ENCODE measurements around the gene TCEAL3. TPM values are rescaled to one million over a fixed set of nuclear protein-coding genes. Genes with fewer than 3 reads are reported as not detected.

TCEAL3 gene, protein sequence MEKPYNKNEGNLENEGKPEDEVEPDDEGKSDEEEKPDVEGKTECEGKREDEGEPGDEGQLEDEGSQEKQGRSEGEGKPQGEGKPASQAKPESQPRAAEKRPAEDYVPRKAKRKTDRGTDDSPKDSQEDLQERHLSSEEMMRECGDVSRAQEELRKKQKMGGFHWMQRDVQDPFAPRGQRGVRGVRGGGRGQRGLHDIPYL
- total RNA-seq, result 4.6 and 12.9 TPM in 2 replicates

DNA sequence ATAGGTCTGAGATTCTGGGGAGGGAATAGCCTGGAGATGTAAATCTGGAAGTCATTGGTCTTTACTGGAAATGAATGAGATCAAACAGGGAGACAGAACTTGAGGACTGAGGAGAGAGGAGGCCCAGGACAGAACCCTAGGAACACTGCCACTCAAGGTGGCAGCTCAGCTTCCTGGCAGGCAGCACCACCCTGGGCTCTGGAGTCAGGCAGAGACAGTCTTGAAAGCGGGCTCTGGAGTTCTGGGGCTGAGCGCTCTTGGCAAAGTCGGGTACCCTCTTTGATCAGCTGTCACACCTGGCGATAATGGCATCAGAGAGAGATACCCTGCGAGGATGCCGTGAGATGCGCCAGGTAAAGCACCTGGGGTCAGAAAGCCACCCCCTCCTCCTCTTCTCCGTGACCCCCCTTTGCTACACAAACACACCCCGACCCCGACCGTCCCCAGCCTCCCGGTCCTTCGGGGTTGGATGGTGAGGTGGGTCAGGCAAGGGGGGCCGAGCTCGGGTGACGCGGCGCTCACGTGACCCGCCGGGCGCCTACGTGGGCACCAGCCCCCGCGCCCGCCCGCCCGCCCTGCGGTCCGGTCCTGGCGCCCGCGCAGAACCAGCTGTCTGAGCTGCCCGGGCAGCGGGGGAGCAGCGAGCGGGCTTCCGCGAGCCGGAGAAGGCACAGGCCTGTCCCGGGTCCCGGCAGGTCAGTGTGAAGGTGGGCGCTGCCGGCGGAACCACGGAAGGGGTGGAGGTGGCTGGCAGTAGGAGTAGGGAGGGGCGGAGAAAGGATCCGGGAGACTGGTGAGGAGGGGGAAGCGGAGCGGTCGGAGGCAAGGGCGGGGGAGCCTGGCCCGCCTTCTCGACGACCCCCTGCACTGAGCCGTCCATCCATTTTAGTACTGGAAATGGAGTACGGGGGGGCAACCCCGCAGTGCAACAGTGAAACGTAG, at the start of gene TCEAL3:
TCEAL3 (plus strand) TSS at position 600 of the 942 bp plus-strand sequence. CDS start 1,102 bp downstream, outside the sequence.

DNA sequence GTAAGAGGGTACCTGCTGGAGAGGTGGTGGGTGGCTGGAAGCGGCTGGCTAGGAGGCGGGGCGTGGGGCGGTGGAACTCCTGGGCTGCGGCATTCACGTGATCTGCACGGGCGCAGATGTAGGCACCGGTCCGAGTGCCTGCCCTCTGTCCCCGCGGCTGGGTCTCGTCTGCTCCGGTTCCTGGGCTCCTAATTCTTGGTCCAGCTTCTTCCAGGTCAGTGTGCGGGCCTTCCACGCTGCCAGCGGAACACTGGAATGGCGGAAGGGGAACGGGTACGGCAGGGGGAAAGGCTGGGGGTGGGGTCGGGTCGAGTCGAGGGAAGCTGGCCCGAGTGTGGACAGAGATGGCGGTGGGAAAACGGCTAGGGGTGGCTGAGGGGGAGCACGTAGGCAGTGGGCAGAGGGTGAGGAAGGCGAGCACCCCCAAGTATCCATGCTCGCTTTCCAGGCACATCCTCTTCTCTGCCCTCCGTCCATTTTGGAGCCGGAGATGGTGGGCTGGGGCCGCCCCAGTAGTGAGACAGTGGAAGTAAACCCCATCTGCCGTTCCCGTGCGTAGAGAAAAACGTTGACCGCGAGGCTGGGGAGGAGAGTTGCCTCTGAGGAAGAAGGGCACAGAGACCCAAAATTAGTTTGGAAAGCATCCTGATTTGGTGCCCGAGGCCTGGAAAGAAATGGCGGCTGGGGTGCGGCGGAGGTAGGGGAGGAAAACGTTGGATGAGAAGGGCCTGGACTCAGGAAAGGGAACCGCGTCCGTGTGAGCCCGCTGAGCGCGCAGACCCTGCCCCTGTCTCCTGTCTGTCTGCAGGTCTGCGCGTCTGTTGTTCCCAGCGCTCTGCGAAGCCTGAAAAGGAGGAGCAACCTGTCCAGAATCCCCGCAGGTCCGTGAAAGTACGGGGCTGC, 22.1 kb upstream of the TCEAL3 start, which contains the start of gene TCEAL4:
TCEAL4 (plus strand) TSS at position 105 of the 903 bp plus-strand sequence. CDS start 1,161 bp downstream, outside the sequence.

GRCh38 chrX:103628386-103629317, 20.9 kb downstream of the TCEAL3 start, which contains the start of gene TCEAL1:
Gene TCEAL1 (plus strand): TSS chrX:103628975. CDS start chrX:103629917, 942 bp downstream.

Other genes with a start within 250 kb of the TCEAL3 start
- 115 and 215 TPM in 2 replicates for gene BEX3, start 231.4 kb upstream of the TCEAL3 start, total RNA-seq
- gene RAB40A, start 88.5 kb upstream of the TCEAL3 start, total RNA-seq, result under 0.01 TPM in 1 of 2 replicates, not detected in the other
- 12.5 and 31.7 TPM in 2 replicates for gene TCEAL4, start 22.4 kb upstream of the TCEAL3 start, total RNA-seq
- 10.5 and 16.8 TPM in 2 replicates for gene TCEAL1, start 21.0 kb downstream of the TCEAL3 start, total RNA-seq
- gene MORF4L2, start 78.7 kb downstream of the TCEAL3 start, total RNA-seq, result 773 and 866 TPM in 2 replicates
- not detected in 2 replicates for gene TMEM31, start 102.9 kb downstream of the TCEAL3 start, total RNA-seq
- gene PLP1, start 168.9 kb downstream of the TCEAL3 start, total RNA-seq, result not detected in 2 replicates
- 0.14 TPM in 1 of 2 replicates, not detected in the other for gene RAB9B, start 224.3 kb downstream of the TCEAL3 start, total RNA-seq

All from placental pericyte (primary cell).